Stimulated activated CD4-positive, alpha-beta T cell treated with anti-CD3 and anti-CD28 coated beads, Interleukin-15, amount 100 ng/mL, for 48 hours (primary cell): ENCODE measurements around the gene LRRIQ4.
A peak's percentile ranks its signal among the peaks of the same experiment; 100 is the strongest.

ENCODE experiments used
- DNase-seq, 2 donors: peaks; one replicate each; pipeline ENCODE4 v3.0.0-alpha.2; 2020; ENCODE audit warnings: low read depth in 2 of 2

LRRIQ4 gene

DNA sequence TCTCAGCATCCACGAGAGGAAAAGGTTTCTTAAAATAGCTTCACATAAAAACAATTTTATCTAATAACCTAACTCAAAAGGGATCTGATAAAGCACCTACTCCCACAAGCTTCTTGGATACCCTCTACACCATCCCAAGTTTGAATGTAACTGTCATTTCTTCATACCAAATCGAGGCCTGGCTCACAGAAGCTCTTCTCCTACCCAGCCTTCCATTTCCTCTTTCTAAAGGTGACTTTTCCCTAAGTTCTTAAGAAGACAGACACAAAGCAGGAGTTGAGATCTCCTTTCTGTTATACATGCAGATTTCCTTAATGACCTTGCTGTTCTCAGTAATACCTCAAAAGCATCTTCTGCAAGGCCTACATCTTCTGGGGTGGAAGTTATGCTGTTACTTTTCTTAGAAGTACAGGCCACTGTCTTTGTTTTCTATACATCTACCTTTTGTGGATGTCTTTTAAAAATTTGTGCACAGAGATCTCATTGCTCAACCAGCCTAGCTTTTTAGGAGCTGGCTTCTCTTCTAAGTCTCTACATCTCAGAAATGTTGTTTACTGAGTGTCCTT is 3.4 kb upstream of the LRRIQ4 start:
- no peak for DNase-seq

DNA sequence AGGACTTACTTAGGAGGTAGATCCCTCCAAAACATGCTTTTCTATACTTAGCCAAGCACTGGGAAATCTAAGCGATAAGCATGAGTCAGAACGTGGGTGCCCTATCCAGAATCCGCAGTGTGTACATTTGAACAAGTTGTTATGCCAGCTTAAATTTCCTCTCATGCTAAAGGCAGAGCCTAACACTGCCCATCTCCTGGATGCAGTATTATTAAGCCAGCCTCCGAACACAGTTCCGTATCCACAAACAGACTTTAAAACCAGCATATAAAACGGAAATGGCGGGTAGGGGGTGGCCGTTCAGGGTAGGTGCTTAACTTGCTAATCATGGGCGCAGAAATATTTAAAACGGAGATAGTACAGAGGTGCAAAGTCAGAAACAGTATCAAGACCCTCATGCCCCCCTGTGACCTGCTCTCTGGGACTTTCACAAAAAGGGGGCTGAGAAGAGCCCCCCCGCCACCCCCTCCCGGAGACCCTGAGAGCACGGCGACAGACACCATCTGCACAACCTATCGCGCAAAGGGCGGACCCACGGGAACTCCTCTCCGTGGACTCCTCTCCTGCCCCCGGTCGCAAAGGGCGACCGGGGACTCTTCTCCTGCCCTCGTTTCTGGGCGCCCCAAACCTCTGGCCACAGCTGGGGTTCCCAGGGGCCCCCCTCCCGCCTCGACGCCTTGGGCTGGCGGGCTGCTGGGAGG is 889 bp upstream of the LRRIQ4 start:
- no peak for DNase-seq

DNA sequence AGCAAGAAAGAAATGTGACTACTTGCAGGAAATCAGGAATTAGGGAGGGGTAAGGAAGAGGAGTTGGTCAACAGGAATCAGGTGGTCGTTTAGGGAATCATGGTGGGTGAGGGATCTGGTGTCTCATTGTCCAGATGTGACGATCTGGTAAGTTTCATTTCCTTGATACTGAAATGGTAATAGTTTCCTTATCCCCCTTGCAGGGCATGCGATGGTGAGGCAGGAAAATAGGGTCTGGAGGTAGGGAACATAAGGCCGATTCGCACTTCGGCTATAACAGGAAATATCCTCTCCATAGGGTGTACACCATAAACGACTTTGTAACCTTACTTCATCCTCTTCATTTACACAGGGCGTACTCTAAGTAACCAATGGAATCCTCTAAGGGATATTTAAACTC is 608 bp downstream of the LRRIQ4 start:
- no peak for DNase-seq

DNA sequence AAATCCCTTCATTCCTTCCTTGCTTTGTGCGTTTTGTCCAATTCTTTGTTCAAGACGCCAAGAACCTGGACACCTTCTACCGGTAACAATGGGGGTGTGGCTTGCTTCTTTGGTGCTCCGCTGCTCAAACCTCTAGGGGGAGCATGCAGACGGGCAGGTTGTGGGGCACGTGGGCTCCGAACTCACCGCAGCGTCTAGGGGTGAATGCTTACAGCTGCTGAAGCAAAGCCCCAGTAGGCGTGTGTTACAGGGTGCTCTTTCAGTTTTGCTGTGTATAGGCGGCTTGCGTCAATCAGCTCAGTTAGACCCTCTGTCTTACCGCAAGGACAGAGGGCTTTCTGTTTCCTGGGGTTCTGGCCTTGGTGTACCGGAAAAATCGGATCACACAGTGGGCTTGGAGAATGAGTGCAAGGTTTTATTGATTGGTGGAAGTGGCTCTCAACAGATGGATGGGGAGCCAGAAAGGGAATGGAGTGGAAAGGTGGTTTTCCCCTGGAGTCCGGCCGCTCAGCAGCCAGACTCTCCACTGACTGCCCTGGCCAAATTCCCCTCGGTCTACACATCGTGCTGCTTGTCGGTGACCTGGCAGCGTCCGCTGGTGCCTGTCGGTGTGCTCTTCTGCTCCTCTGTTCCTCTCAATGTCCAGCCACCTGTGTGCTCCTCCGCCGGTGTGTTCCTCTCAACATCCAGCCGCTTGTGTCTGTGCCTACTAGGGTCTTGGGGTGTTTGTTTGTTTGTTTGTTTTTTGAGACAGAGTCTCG is 1.3 kb downstream of the LRRIQ4 start:
- peak; percentile 74 to 75 for DNase-seq

DNA sequence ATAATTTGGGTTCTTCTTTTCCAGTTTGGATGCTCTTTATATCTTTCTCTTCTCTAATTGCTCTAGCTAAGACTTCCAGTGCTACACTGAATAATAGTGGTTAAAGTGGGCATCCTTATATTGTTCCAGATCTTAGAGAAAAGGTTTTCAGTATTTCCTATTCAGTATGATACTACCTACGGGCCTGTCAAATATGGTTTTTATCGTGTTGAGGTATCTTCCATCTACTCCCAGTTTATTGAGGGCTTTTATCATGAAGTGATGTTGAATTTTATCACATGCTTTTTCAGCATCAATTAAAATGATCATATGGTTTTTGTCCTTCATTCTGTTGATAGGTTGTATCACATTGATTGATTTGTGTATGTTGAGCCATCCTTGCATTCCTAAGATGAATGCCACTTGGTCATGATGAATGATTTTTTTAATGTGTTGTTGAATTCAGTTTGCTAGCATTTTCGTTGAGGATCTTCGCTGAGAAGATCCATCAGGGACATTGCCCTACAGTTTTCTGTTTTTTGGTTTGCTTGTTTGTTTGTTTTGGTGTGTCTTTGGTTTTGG is 3.0 kb downstream of the LRRIQ4 start:
- no peak for DNase-seq

DNA sequence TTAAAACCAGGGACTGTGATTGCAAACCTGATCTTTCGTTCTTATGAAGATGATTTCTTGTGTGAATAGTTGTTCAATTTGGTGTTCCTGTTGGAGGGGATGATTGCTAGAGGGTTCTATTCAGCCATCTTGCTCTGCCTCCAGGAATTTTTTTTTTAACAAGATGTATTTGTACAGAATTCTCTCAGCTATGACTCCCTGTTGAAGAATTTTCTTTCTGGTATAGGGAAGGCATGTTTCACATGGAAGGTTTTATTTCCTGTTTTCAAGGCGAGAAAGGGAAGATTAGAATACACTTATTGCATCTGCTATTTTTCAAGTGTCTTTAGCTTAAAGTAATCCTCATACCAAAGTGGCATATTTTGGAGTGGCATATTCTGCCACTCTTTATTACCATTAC is 5.6 kb downstream of the LRRIQ4 start:
- DNase-seq, result no peak

DNA sequence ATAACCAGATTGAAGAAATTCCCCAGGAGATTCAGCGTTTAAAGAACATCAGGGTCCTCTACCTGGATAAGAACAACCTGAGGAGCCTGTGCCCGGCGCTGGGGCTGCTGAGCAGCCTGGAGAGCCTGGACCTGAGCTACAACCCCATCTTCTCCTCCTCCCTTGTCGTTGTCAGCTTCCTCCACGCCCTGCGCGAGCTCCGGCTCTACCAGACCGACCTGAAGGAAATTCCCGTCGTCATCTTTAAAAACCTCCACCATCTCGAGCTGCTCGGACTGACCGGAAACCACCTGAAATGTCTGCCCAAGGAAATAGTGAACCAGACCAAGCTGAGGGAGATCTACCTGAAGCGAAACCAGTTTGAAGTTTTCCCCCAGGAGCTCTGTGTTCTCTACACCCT is 9.4 kb downstream of the LRRIQ4 start:
- no peak for DNase-seq

DNA sequence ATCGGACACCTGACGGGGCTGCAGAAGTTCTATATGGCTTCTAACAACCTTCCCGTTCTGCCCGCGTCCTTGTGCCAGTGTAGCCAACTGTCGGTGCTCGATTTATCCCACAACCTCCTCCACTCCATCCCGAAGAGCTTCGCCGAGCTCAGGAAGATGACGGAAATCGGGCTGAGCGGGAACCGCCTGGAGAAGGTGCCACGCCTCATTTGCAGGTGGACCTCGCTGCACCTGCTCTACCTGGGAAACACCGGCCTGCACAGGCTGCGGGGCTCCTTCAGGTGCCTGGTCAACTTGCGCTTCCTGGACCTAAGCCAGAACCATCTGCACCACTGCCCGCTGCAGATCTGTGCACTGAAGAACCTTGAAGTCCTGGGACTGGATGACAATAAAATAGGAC is 9.9 kb downstream of the LRRIQ4 start:
- DNase-seq, result no peak

DNA sequence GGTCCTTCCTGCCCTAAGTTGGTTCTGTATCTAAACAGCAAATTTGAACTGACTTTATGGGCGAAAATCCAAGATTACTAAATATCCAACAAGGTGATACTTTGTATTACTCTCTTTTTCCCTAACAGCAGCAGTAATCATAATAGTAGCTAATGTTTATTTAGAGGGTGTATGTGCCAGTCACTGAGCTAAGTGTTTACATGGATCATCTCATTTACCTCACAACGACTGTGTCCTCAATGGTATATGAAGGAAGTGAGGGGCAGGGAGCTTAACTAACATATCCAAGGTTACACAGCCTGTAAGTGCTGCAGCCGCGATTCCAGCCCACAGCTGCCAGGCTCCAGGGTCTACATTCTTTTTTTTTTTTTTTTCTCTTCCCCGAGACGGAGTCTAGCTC is 10.3 kb downstream of the LRRIQ4 start:
- no peak for DNase-seq

DNA sequence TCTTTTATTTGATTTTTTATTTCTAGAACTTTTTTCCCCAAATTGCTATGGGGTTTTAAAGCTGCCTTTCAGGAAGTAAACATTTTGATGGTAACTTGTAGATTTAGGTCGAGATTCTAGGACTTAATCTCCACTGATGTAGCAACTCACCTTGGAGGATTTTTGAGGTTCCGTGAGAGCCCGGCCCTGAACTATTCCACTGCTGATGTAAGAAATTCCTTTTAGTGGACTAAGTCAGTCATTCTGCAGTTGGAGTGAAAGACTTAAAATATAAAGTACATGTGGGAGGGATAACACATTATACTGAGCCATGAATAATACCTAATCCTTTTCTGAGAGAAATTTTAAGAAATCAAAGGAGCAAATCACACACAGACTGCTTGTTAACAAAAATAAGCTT is 12.6 kb downstream of the LRRIQ4 start:
- DNase-seq, result no peak

DNA sequence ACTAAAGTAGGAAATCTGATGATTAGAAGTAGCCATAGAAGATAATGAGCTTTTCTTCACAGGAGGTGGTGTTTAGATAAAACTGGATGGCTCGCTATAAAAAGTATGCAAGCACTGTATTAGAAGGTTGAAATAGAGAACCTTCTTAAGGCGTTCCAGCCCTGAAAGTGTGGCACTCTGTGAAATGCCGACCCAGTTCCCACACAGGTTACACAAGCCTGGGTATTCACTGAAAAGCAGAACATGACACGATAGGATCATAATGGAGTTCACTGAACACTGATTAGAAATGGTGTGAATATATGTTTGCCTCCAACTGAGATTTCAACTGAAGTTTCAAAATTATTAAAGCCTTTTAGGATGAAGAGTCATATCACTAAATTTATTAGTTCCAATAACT is 15.0 kb downstream of the LRRIQ4 start:
- no peak for DNase-seq

DNA sequence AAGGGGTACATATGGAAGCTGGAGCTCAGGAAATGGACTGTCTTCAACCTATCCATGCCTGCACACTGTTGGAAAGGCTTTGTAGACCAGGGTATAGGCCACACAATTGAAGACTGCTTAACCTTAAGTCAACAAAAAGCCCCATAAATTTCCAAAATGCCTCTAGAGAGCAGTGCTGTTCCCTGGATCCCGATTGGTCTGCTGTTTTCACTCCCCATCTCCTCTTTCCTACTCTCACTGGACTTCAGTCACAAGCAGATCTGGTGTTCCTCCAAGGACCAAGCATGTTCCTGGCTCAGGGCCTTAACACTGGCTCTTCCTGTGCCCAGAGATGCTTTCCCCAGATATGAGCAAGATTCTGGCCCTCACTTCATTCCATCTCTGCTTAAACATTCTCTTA is 22.9 kb downstream of the LRRIQ4 start:
- DNase-seq, result no peak

DNA sequence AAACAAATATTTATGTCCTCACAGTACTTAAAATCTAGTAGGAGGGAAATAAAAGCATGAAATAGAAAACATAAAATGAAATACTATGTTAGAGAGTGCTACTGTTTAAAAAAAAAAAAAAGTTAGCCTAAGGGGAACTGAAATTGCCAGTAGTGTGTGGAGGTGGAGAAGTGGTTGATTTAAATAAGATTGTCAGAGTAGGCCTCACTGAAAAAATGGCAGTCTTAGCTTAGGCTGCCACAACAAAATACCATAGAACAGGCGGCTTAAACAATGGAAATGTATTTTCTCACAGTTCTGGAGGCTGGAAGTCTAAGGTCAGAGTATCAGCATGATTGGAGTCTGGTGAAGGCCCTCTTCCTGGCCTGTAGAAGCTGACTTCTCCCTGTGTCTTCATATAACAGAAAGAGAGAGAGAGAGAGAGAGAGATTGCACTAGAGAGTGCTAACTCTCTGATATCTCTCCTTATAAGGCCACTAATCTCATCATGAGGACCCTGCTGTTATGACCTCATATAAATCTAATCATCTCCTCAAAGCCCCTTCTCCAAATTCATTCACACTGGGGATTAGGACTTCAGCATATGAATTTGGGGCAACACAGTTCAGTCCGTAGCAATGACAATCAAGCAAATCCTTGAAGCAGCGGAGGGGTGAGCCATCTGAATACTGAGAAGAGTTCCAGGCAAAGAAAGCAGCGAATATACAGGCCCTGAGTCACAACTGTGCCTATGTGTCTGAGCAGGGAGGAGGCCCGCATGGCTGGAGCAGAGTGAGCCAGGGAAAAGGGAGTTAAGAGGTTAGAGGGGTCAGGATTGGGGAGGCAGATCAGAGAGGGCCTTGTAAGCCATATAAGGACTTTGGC is 23.6 kb downstream of the LRRIQ4 start:
- no peak for DNase-seq

DNA sequence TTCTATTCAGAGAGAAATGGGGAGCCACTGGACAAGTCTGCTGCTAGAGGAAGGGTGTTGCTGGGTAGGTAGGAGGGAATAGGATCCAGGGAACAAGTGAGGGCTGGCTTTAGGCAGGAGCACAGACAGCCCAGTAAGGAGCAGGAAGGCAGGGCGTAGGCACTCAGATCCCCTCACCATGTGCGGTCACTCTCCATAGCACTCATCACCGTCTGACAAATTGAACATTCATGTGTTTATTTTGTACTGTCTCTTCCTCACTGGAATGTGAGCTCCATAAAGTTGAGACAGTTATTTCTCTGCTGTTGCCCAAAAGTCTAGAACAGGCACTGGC is 24.2 kb downstream of the LRRIQ4 start:
- DNase-seq, result no peak

DNA sequence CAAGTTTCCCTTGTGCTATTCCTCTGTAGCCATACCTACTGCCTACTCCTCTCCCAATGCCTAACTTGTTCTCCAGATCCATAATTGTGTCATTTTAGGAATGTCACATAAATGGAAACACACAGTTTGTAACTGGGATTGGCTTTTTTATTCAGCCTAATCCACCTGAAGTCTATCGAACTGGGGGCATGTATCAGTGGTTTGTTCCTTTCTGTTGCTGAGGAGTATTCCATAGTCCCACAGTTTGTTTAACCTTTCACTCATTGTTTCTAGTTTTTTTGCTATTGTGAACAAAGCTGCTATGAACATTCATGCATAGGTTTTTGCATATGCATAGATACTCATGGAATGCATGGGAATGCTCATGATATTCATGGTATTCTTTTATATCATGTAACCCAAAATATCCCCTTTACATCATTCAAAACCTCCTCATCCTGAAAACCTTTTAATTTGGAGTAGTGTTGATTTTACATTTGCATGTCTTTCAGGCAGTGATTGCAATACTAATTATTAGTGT is 25.9 kb downstream of the LRRIQ4 start:
- no peak for DNase-seq

DNA sequence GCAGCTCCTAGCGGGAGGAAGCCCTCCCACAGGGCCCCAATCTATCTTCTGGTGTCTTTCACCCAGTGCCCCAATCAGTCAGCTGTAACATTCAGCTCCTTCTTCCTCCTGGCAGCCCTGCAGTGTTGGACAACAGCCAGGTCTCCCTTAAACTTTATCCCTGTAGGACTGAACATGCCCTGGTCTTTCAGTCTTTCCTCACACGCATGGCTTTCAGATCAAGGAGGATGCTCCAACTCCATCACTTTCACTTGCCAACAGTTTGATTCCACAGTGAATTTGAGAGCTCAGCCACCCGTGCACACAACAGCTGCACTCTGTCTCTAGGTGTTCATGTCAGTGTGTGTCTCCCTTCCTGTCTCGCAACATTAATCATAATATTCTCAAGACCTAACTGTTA is 28.5 kb downstream of the LRRIQ4 start:
- no peak for DNase-seq

DNA sequence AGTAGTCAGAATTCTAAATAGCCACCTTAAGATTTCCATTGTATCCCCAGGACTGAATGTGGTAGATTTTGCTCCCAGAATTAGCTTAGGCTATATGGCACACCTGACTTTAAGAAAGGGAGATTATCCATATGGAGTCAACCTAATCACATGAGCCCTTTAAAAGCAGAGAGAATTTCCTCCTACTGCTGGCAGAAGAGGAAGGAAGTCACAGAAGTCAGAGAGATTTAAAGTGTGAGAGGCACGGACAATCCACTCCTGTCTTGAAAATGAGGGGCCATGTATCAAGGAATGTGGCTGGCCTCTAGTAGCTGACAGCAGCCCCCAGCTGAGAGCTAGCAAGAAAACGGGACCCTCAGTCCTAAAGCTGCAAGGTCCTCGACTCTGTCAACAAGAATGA is 30.3 kb downstream of the LRRIQ4 start:
- no peak for DNase-seq

DNA sequence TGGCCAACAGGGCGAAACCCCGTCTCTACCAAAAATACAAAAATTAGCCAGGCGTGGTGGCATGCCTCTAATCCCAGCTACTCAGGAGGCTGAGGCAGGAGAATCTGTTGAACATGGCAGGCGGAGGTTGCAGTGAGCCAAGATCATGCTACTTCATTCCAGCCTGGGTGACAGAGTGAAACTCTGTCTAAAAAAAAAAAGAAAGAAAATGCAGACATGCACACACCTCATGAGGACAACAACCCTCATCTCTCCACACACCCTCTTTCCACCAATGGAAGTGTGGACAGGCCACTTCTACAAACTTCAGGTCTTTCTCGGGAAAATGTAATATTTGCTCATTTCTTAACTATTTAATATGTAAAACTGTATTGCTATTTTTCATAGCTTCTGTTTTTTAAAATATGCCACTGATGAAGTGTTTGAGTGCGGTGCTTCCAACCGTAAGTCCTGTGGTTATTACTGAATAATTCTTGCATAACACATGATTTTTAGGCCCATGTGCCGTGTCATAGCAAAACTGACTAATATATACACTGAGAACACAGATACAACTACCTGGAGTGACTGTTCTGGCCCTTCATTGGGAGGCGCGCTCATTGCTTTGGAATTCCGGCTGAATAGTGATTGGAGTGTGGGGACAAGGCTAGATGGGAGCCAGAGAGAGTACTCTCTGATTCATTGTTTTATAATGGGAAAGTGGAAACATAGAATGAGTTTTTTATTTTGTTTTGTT is 34.0 kb downstream of the LRRIQ4 start:
- DNase-seq, result no peak

DNA sequence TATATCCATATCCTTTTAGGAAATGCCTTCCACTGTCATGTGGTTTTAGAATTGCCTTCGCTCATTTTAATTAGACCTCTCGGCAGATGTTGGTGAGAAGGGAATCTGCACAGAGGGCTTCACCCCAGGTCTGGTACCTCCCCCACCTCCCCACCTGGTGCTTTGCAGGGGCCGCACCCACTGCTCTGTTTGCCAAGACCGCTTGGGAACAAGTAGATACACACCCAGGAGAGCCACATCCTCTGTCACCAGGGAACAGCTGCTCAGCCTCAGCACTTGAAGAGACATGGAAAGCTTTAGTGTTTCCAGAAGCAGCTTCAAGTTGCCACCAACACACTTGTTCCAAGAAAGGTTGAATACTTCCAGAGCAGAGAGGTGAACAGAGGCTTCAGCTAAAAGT is 35.2 kb downstream of the LRRIQ4 start:
- no peak for DNase-seq

DNA sequence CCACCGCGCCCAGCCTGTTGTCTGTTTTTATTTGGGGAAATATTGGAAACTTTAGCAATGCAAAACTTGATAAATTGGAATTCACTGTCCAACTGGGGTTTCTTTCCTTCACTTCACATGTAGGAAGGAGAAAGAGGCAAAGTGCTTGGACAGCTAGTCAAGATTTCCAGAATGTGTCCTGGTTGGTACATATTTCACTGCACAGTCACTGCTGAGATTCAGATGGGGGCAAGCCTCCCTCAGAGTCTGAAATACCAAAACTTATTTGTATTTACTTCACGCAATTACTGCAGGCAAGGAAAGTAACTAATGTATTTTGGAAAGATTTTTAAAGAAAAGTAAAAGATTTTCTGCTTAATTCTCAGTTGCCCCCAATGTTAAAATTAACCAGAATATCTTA is 36.1 kb downstream of the LRRIQ4 start:
- DNase-seq, result no peak

DNA sequence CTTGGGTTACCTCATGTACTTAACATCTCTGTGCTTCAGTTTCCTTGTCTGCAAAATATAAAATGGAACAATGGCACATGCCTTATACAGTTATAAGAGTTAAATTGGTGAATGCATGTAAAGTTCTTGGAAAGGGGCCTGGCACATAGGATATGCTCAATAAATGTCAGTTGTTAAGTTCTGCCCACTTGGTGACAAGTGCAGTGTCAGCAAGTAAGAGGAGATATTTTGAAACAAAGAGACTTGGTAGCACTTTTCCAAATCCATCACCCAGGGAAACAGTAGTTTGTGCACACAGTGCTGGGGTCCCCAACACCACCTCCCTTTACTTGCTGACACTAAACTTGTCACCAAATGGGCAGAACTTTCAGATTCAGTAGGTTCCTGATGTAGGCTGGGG is 37.9 kb downstream of the LRRIQ4 start:
- no peak for DNase-seq
